DND-41 (cell line): Measurements from ENCODE around the gene SLC14A1.

Experiments
- ATAC-seq: fragments of 200-7000 bp; cut with Tn5 transposase; 3 replicates; pipeline ENCODE4 v1.9.1; 2021; ENCODE audit warnings: low read depth; ENCODE audit not compliant: insufficient read depth
- DNase-seq: peaks from one replicate; pipeline ENCODE4 v3.0.0-alpha.2; 2020
- H2AFZ ChIP-seq: 2 replicates; pipeline ENCODE4 v1.6.0; 2012; ENCODE audit warnings: low read depth, low read length
- H3K27ac ChIP-seq: 2 replicates; pipeline ENCODE4 v1.5.1; 2012; ENCODE audit warnings: low read length, inconsistent platforms
- H3K27me3 ChIP-seq: fragments of 200-600 bp; sonication (generic); 2 replicates; pipeline ENCODE4 v1.6.0; 2012; ENCODE audit warnings: low read length, mild to moderate bottlenecking, inconsistent platforms; ENCODE audit not compliant: insufficient read depth, poor library complexity
- H3K36me3 ChIP-seq: 2 replicates; pipeline ENCODE4 v1.5.1; 2012; ENCODE audit warnings: low read length, inconsistent platforms; ENCODE audit not compliant: insufficient read depth
- H3K4me1 ChIP-seq: 2 replicates; pipeline ENCODE4 v1.5.1; 2012; ENCODE audit warnings: mild to moderate bottlenecking, low read length; ENCODE audit not compliant: insufficient read depth
- H3K4me2 ChIP-seq: 2 replicates; pipeline ENCODE4 v1.6.0; 2012; ENCODE audit warnings: mild to moderate bottlenecking, moderate library complexity, low read length, inconsistent platforms; ENCODE audit not compliant: insufficient read depth
- H3K4me3 ChIP-seq, 2 experiments: fragments of 200-600 bp in 1 of 2; shearing (Covaris generic) in 1 of 2; 2 replicates each; pipeline ENCODE4 v1.5.1; 2012 to 2016; ENCODE audit warnings: inconsistent platforms in 2 of 2, low read length in 2 of 2, mild to moderate bottlenecking in 2 of 2, low read depth in 1 of 2, moderate library complexity in 1 of 2
- H3K79me2 ChIP-seq: 2 replicates; pipeline ENCODE4 v1.6.0; 2012; ENCODE audit warnings: low read length, inconsistent platforms; ENCODE audit not compliant: insufficient read depth
- H3K9ac ChIP-seq: 2 replicates; pipeline ENCODE4 v1.6.0; 2012; ENCODE audit warnings: low read depth, mild to moderate bottlenecking, inconsistent platforms, low read length, moderate library complexity
- H3K9me3 ChIP-seq: 2 replicates; pipeline ENCODE4 v1.5.1; 2012; ENCODE audit warnings: low read length, moderate library complexity, mild to moderate bottlenecking, inconsistent platforms; ENCODE audit not compliant: insufficient read depth, severe bottlenecking
- H4K20me1 ChIP-seq: 2 replicates; pipeline ENCODE4 v1.6.0; 2012; ENCODE audit warnings: low read length; ENCODE audit not compliant: insufficient read depth
- CTCF ChIP-seq: IDR thresholded peaks from 2 replicates; pipeline ENCODE4 v1.5.1; 2012; ENCODE audit warnings: borderline replicate concordance, low read length, moderate library complexity, mild to moderate bottlenecking; ENCODE audit not compliant: poor library complexity, severe bottlenecking; ENCODE audit errors: extremely low read depth
- EZH2 ChIP-seq: IDR thresholded peaks from 3 replicates; pipeline ENCODE4 v1.6.1; 2012; ENCODE audit warnings: borderline replicate concordance, low read depth, mild to moderate bottlenecking, moderate library complexity, low read length, inconsistent platforms; ENCODE audit not compliant: severe bottlenecking

Gene SLC14A1

GRCh38 chr18:45792506-45793263, 68.7 kb downstream of the SLC14A1 start:
- Histone ChIP-seq H3K27ac (no peak overlapping the region), H3K79me2 (no peaks in the 10 kb centered on the region), H3K4me2 (no peak overlapping the region), H3K9ac (no peak overlapping the region), H3K9me3 (no peaks in the 10 kb centered on the region), H3K27me3 (no peaks in the 10 kb centered on the region), H2AFZ (no peak overlapping the region), H3K4me3 (no peak overlapping the region), H3K4me1 (no peaks in the 10 kb centered on the region), H3K36me3 (no peaks in the 10 kb centered on the region), H4K20me1 (no peaks in the 10 kb centered on the region)
- ATAC-seq: no peak
- DNase-seq: no peak
- no peak for TF ChIP-seq CTCF
- no peak for TF ChIP-seq EZH2

DNA sequence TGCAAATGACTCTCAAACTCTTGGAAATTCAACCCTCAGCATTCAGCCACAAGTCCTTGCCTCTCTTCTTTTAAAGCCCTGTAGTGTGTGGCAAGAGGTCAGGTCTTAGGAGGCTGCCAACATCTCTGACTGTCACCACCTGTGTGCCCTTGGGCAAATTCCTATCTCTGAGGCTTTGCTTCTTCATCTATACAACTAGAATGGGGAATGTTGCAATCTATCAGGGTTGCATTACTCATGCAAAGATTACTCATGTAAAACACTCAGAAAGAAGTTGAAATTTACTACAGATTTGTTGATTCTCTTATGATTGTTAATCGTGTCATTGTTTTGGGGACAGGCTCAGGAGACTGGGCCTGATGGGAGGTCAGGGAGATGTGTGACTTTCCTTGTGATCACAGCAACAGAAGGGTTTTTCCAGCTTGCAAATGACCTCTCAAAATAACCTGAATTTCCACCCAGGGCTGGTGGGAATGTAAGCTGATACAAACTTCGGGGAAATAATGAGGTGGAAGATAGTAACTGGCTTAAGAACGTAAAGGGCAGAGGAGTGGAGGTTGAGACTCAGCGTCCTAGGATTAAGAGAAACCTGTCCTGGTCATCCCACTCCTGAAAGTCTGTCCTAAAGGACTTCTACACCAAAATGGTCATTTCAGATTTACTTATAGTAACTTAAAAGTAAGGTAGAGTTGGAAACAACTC, 69.4 kb downstream of the SLC14A1 start:
- no peak overlapping the region for H2AFZ ChIP-seq
- no peaks in the 10 kb centered on the region for H4K20me1 ChIP-seq
- H3K27ac ChIP-seq: no peak overlapping the region
- no peak overlapping the region for H3K9ac ChIP-seq
- no peaks in the 10 kb centered on the region for H3K79me2 ChIP-seq
- H3K9me3 ChIP-seq: no peaks in the 10 kb centered on the region
- ATAC-seq: no peak
- no peaks in the 10 kb centered on the region for H3K27me3 ChIP-seq
- no peak overlapping the region for H3K4me2 ChIP-seq
- no peak overlapping the region for H3K4me3 ChIP-seq
- no peaks in the 10 kb centered on the region for H3K36me3 ChIP-seq
- TF ChIP-seq CTCF: no peak
- no peak for TF ChIP-seq EZH2
- DNase-seq: no peak
- H3K4me1 ChIP-seq: no peaks in the 10 kb centered on the region

DNA sequence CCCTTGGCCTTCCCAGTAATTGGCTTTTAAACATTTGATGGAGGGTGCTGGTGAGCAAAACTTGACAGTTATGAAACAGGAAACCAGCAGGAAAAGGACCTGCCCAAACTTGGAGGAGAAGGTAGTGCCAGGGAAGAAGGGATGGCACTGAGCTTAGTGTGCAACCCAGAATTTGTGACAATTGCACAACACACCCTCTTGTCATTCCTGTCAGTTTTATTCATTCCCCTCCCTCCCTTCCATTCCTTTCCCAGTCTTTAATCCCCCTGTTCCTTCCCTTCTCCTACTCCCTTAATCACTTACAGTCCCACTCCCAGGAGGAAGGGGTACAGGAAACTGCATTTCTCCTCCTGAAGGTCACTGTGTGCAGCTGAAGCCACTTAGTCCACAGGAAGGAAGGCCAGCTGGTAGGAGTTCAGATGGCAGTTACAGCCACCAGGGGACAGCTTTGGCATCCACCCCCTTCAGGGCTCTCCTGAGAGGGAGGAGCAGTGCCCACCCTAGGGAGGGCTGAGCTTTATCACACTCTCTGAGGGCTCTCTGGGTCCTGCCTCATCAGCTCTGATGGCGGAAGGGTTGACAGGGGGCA, 77.5 kb downstream of the SLC14A1 start:
- ATAC-seq (no peak), DNase-seq (no peak)
- Histone ChIP-seq H4K20me1 (no peaks in the 10 kb centered on the region), H3K4me1 (no peaks in the 10 kb centered on the region), H3K27me3 (no peaks in the 10 kb centered on the region), H3K9me3 (peaks cover 10% of the 10 kb centered on the region), H2AFZ (no peak overlapping the region), H3K4me2 (no peak overlapping the region), H3K4me3 (no peak overlapping the region), H3K9ac (no peak overlapping the region), H3K36me3 (no peaks in the 10 kb centered on the region), H3K27ac (no peak overlapping the region), H3K79me2 (no peaks in the 10 kb centered on the region)
- no peak for TF ChIP-seq CTCF
- TF ChIP-seq EZH2: no peak
